ENCODE measurements around the gene HEYL. TPM values are rescaled to one million over a fixed set of nuclear protein-coding genes. Genes with fewer than 3 reads are reported as not detected.

The HEYL gene
- total and polyA plus RNA-seq, 9 of the 15 experiments (the other 6 are each of a cell fraction or from before 2014, with no cell fraction given), result 0.13 to 0.89 (median 0.25) TPM

GRCh38 chr1:39672551-39672947, 33.1 kb upstream of the HEYL start (continued):
- no peak for TF ChIP-seq ZNF134 (CRISPR knock-in tag; conservative IDR thresholded peaks at IDR 0.05)
- TF ChIP-seq MYC (IDR thresholded peaks at IDR 0.05; ENCODE audit: low read depth, low read length), result 0 out of 2 replicates have a peak, but pooled peaks have one; percentile 28
- no peak for TF ChIP-seq MYC (CRISPR knock-in tag; IDR thresholded peaks at IDR 0.05; ENCODE audit: borderline replicate concordance, low read depth)
- no peak for TF ChIP-seq TAF1 (IDR thresholded peaks at IDR 0.05; ENCODE audit: control insufficient read depth, extremely low read depth, insufficient read depth, low read length, severe bottlenecking)
- TF ChIP-seq SIX5 (IDR thresholded peaks at IDR 0.05; ENCODE audit: borderline replicate concordance in 1 of 2, insufficient read depth in 1 of 2, low read depth in 1 of 2, low read length in 2 of 2), result no peak
- no peak for TF ChIP-seq CHCHD3 (CRISPR knock-in tag; IDR thresholded peaks at IDR 0.05)
- no peak for TF ChIP-seq L3MBTL2 (IDR thresholded peaks at IDR 0.05)
- 0 out of 2 replicates have a peak, but pooled peaks have one; percentile 28 for TF ChIP-seq JUND (IDR thresholded peaks at IDR 0.05; ENCODE audit: borderline replicate concordance, low read depth, low read length)
- TF ChIP-seq JUND (tag; IDR thresholded peaks at IDR 0.05; ENCODE audit: borderline replicate concordance, low read depth, low read length), result no peak
- no peak for TF ChIP-seq ZBTB17 (CRISPR knock-in tag; IDR thresholded peaks at IDR 0.05)
- TF ChIP-seq LCOR (CRISPR knock-in tag; IDR thresholded peaks at IDR 0.05), result no peak
- no peak for TF ChIP-seq SMAD4 (CRISPR knock-in tag; conservative IDR thresholded peaks at IDR 0.05)
- no peak for TF ChIP-seq PYGO2 (tag; IDR thresholded peaks at IDR 0.05)
- no peak for TF ChIP-seq PHF20 (IDR thresholded peaks at IDR 0.05; ENCODE audit: partially characterized antibody)
- no peak for TF ChIP-seq NCOA1 (IDR thresholded peaks at IDR 0.05; ENCODE audit: low read depth)
- TF ChIP-seq KLF6 (CRISPR knock-in tag; IDR thresholded peaks at IDR 0.05; ENCODE audit: borderline replicate concordance), result no peak
- TF ChIP-seq TCF7L2 (IDR thresholded peaks at IDR 0.05; ENCODE audit: low read depth, low read length), result no peak
- no peak for TF ChIP-seq NR1H2 (CRISPR knock-in tag; IDR thresholded peaks at IDR 0.05)

Data from K562 (cell line).